NCI-H2107 treated with DMSO at 0.1 percent for 48 hours (cell line): ENCODE measurements around the gene FAIM2.

ENCODE experiments used
- DNase-seq: peaks from one replicate; lab custom pipeline; 2025; ENCODE audit not compliant: unreplicated experiment; lab: John Stamatoyannopoulos, UW

Gene FAIM2

DNA sequence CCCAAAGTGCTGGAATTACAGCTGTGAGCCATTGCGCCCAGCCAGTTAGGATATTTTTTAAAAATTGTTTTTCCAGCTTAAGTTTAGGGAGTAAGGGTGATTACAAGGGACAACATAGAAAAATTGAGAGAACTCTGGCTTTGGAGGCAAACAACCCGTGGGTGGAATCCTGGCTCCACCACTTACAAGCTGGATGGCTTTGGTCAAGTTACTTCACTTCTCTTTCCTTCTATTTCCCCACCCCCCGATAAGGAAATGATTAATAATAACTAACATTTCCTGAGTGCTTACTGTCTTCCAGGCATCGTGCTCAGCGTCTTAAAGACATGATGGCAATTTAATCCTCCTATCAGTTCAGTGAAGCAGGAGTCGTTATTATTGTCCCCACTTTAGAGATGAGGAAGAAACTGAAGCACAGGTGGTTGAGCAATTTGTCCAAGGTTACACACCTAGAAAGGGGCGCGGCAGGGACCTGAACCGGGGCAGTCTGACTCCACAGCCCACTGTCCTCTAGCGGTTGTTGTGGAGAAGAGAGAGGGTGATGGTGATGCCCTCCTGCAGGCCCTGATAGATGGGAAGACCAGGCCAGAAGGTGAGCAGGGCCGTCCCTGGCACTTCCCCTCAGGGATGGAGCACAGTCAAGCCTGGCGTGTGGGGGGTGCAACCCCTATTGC, 16.7 kb upstream of the FAIM2 start:
- DNase-seq: no peak

GRCh38 chr12:49917788-49918173, 14.1 kb upstream of the FAIM2 start:
- DNase-seq: no peak

GRCh38 chr12:49917166-49917787, 13.6 kb upstream of the FAIM2 start:
- DNase-seq: no peak

DNA sequence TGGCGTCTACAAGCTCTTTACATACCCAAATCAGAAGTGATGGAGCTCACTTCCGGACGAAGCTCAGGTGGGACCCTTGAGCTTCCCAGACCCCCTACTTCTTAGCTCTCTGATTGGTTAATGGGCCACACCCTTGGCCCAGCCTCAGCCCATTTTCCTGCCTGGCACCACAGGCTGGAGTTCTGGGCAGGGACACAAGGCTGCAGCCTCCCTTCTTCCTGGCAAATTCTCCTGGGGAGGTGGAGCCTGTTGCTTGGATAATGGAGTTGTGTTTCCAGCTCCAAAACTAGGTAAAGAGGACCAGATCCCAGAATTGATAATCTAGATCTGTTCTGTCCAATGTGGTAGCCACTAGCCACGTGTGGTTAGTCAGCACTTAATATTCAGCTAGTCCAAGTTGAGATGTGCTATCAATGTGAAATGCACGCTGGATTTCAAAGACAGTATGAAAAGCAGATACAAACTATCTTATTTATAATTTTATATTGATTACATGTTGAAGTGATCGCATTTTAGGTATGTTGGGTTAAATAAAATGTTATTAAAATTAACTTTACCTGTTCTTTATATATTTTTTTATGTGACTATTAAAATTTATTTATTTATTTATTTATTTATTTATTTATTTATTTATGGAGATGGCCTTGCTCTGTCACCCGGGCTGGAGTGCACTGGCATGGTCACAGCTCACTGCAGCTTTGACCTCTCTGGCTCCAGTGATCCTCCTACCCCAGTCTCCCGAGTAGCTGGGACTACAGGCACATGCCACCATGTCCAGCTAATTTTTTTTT, 12.6 kb upstream of the FAIM2 start:
- no peak for DNase-seq

GRCh38 chr12:49912345-49913255, 8.9 kb upstream of the FAIM2 start:
- DNase-seq: no peak

- no peak for DNase-seq
Observed at GRCh38 chr12:49911213-49911605, 7.5 kb upstream of the FAIM2 start.

- no peak for DNase-seq
Observed at GRCh38 chr12:49910331-49911212, 6.9 kb upstream of the FAIM2 start.

GRCh38 chr12:49909826-49910225, 6.1 kb upstream of the FAIM2 start:
- DNase-seq: peak; percentile 71

DNA sequence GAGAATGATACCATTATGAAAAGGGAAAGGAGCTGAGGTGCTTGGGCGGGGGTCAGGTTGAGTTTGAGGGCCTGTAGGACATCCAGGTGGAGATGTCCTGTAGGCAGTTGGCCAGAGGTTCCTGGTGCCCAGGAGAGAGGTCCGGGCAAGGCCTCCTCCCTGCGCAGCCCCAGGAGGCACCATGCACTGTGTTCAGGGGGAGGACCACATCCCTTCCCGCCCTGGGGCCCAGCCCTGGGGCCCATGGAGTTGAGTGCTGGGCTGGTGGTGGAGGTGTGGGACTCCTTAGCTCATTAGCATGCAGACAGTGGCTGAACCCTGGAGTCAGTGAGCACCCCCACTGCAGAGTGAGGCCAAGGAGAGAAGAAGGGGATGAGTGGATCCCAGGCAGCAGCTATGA, 5.7 kb upstream of the FAIM2 start:
- no peak for DNase-seq

- no peak for DNase-seq
Observed at GRCh38 chr12:49907352-49907751, 3.7 kb upstream of the FAIM2 start.

DNA sequence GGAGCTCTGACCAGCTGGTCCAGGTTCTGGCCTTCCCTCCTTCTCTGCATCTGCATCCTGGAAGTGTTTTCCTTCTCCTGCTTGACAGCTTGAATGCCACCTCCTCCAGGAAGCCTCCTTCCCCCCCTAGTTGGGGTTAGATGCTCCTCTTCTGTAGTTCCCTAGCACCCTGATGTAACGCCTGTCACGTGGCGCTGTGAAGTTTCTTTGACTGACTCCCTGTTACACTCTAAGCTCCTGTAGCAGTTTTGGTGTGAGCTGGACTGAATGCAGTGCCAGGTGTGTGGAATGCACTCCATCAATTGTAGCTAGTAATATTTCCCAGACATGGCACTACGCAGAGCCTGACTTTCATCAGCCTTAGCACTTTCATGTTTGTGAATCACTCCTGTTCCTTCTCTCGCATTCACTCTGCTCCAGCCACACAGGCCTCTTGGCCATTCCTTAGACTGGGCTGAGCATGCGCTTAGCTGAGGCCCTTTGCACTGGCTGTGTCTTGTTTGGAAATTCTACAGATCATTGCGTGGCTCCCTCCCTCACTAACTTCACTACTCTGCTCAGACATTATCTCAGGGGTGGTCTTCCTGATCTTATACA, 2.1 kb upstream of the FAIM2 start:
- DNase-seq: no peak

- no peak for DNase-seq
Observed at GRCh38 chr12:49904601-49905000, 901 bp upstream of the FAIM2 start.

- no peak for DNase-seq
Observed at GRCh38 chr12:49903351-49903699, 375 bp downstream of the FAIM2 start.

GRCh38 chr12:49902399-49903350, 1.0 kb downstream of the FAIM2 start:
- no peak for DNase-seq

GRCh38 chr12:49901986-49902385, 1.7 kb downstream of the FAIM2 start:
- no peak for DNase-seq

- peak; percentile 36 for DNase-seq
Observed at GRCh38 chr12:49901026-49901425, 2.7 kb downstream of the FAIM2 start.

DNA sequence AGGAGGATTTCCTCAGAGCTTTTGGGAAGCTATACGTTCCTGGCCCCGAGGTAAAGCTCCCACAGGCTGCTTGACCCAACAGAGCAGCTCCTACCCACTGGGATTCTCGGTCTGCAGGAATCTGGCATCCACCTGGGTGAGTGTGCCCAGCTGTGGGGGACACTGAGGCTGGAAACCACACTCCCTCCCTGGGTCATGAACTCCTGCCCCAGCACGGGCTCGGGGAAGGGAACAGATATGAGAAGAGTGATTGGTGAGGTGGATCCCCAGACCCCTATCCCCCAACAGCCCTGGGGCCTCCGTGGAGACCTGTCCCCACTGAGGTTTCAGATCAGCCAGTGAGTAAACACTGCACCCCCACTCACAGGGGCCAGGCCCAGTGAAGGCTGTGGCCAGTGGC, 3.3 kb downstream of the FAIM2 start:
- DNase-seq: no peak

- DNase-seq: no peak
Observed at GRCh38 chr12:49899921-49900320, 3.8 kb downstream of the FAIM2 start.
